HG03095 (cell line): ENCODE results near the gene UTS2R.
"Not testable (repeated sequence)": the region's sequence is repeated elsewhere in the genome, so short reads cannot be mapped to it uniquely, and the experiment has no call there.

ENCODE experiments used
- ATAC-seq: cut with Tn5 transposase; IDR thresholded peaks from one replicate; pipeline ENCODE4 v1.9.1; 2021; ENCODE audit warnings: moderate library complexity; ENCODE audit not compliant: unreplicated experiment

The UTS2R gene

DNA sequence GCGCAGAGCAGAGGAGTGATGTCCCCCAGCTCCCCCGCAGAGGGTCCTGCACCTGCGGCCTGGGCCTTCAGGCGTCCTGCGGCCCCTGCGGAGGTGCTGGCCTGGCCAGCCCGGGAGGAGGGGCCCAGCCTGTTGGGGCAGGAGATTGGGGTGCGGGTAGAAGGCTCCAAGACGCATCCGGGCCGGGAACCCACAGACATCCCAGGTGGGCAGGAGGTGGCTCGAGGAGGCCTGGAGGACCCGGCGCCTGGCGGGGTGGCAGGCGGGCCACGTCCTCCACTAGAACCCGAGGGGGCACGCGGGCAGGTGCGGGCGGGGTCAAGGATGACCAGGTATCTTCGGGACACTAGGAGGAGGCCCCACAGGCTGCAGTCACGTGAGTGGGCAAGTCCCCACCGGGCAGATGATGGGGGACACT is 37.4 kb upstream of the UTS2R start:
- no peak for ATAC-seq

DNA sequence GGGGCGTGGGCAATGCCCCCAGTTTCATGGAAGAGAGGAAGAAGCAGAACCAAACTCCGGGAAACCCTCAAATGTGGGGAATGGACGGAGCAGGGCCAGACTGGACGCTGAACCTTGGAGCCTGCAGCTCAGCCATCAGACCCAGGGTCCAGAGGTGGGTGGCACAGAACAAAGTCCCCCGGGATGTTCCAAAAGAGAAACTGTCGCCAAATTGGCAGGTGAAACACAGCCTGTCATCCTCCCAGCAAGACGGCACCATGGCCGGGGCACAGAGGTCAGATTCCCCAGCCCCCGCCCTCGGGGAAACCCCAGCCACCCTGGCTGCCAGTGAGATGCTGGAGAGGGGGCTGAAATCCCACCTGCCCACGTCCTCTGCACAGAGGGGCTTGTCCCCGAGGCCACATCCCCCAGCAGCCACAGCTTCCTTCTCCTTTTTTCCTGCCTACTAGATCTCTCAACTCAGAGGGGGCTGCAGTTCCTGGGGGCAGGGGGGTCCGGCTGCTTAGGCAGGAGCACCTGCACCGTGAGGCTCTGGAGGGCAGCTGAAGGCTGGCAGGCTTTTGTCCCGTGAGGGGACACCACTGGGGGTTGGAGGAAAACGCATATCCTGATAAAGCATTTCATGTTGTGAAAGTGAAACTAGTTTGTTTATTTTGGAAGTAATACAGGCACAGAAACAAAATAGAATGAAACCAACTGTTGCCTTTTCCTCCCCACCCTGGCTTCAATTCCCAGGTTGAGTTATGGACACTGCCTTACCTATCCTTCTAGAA is 36.8 kb upstream of the UTS2R start:
- ATAC-seq = no peak

DNA sequence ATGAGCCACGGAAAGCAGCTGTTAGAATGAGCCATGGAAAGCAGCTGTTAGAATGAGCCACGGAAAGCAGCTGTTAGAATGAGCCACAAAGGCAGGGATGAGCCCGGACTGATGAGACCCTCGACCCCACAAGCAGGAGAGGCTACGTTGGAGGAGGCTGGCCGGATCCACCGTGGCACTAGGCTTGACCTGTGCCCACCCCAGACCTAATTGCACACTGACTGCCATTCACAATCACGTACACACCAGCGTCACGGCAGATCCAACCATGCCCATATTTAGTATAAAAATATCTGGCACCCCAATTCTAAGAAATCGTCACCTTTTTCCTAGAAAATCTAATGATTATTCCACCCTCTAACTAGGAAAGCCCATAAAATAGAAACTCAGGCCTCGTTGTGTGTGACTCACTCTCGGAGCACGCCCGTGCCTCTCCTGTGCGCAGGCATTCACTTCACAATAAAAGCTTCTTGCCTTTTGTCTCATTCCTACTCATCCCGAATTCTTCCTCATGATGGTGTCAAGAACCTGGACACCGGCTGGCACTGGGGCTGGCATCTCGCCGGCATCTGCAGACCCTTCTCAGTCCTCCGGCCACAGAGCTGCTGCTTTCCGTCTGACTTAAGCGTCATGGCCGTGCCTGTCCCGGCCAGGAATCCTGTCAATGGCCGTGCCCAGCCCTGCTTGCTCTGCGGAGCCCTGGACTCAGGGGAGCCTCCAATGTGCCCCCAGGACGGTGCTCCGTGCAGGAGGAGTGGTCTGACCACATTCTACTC is 32.5 kb upstream of the UTS2R start:
- no peak for ATAC-seq

DNA sequence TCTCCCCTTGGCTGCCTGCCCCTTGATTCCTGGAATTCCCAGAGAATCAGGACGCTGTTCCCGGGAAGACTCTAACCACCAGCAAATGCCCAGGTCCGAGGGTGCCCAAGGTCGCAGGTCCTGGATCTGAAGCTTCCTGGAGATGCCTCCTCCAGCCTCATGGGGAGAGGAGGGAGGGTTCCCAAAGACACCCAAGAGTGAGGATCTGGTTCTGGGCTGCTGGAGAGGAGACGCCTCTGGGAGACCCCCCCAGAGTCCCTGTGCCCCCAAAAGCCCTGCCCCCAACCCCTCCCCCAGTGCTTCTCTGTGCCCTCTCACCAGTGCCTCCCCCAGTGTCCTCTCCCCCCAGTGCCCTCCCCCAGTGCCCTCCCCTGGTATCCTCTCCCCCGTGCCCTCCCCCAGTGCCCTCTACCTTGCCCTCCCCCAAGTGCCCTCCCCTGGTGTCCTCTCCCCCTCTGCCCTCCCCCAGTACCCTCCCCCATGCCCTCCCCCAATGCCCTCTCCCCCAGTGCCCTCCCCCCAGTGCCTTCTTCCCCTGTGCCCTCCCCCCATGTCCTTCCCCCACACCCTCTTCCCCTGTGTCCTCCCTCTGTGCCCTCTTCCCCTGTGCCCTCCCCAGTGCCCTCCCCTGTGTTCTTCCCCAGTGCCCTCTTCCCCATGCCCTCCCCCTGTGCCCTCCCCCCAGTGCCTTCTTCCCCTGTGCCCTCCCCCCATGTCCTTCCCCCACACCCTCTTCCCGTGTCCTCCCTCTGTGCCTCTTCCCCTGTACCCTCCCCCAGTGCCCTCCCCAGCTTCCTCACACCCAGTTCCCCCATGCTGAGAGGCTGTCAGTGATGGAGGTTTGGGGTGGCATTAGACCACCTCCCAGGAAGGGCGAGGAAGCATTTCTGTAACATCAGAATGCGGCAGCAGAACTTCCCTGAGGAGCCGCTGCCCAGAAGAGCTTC is 31.7 kb upstream of the UTS2R start:
- no peak for ATAC-seq

DNA sequence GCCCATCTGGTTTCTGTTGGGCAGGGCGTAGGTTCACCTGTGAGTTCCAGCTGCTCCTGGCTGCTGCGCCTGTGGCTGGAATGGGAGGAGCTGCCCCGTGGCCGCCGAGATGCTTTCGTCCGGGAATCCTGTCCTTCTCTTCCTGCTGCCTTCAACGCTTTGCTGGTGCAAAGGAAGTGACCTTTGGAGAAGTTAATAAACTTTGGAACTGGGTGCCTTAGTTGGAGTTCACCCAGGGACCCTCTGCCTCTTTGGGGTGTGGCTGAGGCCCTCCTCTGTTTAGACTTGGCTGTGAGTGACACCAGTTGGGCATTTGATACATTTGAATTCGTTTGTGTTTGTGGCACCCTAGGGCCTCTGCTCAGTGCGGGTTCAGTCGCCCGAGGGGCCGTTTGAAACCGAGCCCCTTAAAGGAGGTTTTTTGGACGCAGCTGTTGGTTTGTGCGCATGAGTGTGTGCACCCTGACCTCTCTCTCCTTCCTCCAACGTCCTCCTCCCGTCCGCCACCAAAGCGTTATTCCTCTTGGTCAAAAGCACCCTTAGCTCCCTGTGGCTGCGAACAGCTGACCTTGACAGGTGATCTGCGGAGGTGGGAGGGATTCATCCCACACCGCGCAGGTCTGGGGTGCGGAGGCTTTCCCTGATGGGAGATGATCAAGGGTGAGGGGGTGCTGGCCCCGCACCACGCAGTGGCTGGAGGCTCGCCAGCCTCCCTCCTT is 29.0 kb upstream of the UTS2R start:
- no peak for ATAC-seq

DNA sequence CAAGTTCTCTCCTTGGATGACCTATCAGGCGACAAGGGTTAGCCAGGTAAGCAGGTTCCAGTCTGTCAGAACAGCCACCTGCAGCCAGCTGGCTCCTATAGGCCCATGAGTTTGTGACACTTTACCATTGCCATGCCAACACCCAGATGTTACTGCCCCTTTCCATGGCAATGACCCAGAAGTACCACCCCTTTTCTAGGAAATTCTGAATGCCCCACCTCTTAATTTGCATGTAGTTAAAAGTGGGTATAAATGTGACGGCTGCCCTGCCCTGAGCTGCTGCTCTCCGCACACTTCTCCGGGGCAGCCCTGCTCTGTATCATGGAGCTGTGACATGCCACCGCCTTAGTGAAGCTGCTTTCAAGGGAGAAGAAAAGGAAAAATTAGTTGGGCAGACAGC is 28.0 kb upstream of the UTS2R start:
- ATAC-seq = no peak

DNA sequence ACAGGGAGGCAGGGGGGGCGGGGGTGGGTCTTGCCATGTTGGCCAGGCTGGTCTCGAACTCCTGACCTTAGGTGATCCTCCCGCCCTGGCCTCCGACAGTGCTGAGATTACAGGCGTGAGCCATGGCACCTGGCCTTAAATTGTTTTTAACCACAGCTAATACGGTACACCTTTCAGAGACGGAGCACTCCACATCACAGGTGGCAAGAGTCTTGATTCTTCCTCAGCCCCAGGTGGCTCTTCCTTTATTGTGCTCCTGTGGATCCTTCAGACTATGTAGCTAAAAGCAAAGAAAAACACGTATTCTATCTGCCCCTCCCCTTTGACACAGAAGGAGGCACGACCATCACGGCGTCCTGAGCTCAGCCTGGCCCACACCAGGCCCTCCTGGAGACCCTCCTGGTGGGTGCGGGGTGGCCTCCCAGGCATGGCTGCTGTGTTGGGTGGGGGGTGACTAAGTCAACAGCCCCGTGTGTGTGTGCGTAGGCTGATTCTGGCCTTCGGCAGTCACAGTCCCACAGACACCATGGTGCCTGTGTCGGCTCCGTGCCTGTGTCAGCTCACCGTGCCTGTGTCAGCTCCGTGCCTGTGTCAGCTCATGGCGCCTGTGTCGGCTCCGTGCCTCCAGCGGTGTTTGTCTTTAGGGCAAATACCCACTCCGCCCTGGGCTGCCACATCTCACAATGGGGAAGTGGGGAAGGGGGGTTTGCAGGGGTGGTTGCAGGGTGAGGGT is 27.2 kb upstream of the UTS2R start:
- ATAC-seq = no peak

DNA sequence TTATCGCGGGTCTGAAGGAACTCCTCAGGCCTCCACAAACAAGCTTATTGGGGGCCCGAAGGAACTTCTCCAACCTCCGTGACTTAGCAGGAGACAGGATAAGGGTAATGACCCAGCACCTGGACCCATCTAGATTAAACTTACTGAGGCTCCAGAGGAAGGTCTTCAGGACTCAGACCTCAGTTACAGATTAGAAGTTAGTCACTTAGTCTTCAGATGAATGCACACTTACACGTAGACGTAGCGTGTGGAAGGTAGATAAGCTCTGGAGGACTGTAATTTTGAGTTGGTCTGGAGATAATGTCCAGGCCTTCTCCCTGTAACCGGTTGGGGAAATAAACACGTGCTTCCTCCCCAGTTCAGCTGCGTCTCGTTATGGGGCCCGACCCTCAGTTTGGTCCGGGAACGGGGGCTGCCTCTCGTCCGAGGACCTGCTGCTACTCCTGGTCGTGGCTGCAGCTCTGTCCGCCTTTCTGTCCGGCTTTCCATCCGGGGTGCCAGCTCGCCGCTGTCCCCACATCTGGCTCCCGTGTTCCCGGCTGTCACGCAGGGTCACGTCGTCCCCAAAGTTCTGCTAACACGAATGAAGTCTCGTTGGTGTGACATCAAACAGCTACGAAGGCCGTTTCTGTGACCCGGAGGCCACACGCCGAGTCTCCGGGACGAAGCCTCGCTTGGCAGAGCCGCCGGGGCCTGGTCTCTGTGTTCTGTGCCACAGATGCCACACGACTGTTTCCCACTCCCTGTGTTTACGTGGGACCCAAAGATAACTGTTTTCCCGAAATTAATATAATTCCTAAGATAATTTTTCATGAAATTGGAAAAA is 26.2 kb upstream of the UTS2R start:
- no peak for ATAC-seq

DNA sequence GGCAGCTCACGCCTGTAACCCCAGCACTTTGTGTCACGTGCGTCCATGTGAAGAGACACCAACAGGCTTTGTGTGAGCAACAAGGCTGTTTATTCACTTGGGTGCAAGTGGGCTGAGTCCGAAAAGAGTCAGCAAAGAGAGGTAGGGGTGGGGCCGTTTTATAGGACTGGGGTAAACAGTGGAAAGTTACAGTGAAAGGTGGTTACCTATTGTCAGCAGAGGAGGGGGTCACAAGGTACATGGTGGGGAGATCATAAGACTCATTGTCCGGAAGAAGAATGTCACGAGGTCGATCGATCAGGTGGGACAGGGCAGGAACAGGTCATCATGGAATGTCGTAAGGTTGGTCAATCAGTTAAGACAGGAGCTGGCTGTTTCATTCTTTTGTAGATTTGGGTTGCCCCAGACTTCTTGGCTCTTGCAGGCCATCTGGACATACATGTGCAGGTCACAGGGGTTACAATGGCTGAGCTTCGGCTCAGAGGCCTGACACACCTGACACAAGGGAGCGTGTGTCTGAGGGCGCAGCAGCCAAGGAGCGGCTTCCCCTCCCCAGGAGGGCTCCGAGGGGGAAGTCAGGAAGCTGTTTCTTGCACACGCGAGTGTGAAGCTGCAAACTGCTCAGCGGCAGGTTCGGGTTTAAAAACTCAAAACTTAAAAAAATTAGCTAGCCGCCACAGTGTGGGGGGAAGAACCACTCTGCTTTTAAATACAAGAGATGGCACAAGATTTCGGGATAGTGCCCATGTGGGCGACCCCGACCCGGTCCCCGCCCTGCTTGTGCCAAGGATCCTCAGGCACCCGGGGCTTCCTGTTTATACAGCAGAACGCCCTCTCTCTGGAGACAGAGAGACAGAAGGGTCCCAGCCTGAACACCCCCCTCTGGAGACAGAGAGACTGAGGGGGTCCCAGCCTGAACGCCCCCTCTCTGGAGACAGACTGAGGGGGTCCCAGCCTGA is 24.9 kb upstream of the UTS2R start:
- ATAC-seq = no peak

DNA sequence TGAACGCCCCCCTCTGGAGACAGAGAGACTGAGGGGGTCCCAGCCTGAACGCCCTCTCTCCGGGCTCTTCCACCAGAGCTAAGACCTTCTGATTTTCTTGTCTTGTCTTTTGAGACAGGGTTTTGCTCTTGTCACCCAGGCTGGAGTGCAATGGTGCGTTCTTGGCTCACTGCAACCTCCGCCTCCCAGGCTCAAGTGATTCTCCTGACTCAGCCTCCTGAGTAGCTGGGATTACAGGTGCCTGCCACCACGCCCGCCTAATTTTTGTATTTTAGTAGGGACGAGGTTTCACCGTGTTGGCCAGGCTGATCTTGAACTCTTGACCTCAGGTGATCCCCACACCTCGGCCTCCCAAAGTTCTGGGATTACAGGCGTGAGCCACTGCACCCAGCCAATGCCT is 23.6 kb upstream of the UTS2R start:
- not testable (repeated sequence) for ATAC-seq

DNA sequence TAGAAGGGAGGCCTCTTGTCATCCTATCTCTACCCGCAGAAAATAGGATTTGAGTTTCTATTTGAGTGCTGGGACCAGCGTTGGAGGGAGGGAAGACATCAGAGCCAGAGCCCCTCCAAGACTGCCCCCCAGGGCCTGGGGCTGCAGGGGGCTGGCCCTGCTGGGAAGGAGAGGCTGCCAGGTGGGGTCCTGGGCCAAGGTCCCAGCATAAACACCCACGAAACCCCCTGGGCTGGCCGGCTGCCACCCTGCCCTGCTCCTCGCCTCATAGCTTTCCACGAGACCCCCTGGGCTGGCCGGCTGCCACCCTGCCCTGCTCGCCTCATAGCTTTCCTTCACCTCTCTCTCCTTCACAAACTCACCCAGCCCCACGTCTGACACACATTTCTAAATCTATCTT is 23.1 kb upstream of the UTS2R start:
- no peak for ATAC-seq

DNA sequence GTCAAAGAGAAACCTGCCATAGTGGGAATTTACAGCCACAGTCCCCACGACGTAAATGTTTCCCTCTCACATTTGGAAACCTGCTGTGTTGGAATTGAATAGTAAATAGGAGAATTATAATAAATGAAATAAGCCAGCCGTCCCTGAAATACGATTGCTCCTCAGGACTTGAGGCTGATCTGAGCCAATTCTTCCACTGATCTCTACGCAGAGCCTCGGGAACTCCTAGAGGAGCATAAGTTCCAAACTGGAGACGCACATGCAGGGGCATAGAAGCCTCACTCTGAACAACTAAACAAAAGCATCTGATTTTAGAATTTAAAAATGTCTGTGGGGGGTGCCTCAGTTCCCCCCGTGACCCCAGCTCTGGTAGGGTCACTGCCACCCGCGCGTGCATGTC is 22.7 kb upstream of the UTS2R start:
- ATAC-seq = no peak

DNA sequence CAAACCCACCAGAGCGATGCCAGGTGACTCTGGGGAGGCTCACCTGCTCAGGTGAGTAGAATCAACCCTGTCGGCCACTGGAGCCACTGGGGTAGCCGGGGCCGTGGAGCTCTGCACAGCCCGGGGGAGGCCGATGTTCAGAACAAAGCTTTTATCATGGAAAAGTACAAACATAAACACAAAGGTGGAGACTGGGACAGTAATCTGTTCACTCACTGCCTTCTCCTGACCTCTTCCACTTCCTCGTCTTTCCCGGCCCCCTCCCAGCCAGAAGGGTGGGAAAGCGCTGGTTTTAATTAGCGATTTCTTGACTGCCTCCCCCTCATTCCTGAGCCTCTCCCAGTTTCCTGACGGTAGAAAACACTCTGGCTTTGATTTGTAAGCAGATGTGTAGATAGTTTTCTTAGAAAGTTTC is 22.3 kb upstream of the UTS2R start:
- no peak for ATAC-seq

DNA sequence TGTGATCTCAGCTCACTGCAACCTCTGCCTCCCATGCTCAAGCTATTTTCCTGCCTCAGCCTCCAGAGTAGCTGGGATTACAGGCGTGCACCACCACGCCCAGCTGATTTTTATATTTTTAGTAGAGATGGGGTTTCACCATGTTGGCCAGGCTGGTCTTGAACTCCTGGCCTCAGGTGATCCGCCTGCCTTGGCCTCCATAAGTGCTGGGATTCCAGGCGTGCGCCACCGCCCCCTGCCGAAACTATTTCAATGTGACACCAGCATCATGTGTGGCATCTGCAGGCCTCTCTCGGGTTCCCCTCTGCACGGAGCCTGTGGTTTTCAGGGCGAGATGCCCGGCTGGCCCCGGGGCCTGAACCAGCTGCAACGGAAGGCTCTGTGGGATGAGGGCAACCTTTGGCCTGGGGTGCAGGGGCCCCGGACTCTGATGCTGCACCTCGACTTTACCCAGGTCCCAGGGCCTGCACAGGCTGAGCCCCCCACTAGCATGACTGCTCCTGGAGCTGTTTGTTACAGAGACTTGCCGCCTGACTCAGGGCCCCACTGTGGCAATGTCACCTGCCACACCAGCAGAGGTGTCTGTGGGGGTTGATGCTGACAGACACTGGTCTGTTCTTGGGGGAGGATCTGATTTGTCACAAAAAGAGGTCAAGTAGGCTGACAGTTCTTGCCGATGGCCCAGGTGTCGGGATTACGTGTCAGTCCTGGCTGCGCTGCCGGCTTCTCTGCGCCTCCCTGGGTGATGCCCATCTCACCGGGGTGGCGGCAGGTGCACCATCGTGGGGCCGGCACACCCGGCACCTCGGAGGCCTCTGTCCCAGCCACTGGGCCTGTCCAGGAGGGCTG is 21.2 kb upstream of the UTS2R start:
- ATAC-seq = no peak

DNA sequence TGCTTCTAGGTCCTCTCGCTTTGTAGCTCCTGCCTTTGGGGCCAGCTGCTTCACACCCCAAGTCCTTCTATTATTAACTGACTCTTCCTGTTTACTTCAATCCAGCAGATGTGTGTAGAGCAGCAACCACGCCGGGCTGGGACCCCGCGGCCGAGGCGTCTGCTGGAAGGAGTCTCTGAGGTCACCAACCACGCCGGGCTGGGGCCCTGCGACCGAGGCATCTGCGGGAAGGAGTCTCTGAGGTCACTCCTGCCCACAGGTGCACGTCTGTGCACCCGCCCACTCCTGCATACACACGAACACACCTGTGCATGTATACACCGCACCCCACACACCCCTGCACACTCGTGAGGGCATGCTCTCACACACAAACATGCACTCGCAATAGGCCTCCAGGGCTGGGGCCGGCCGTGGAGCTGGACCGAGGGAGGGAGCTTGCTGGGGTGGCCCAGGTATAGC is 20.3 kb upstream of the UTS2R start:
- no peak for ATAC-seq

DNA sequence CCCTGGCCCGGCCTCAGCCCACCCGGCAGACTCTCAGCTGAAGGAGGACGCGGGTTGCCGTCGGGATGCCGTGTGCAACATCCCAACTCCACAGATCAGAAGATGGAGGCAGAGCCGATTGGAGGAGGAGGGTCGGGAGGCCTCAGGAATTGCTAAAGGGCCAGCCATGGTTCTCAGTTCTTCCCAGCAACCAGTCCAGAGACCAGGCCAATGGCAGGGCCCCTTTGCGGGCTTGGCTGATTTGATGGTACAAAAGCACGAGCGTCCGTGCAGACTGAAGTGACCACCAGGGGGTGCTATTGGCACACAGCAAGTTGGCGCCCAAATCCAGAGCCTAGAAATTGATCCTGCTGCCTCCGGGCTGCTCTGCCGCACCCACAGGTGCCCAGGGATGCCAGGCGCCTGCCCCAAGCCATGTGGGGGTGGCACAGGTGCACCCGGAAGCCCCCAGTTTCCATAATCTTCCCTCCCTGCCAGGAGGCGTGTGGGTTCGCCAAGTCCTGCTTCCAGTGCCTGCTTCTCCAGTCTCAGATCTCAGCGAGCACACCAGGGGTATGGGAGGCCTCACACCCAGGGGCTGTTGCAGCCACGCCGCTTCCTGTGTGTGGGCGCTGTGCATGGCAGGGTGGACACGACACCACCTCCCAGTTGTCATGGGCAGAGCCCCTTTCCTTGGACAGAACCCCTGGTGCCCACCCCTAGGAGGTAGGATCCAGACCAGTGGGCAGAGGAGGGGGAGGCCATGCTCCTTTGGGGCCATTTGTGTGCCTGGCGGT is 19.7 kb upstream of the UTS2R start:
- ATAC-seq = no peak
